ENCODE results near the gene POR. TPM values are rescaled to one million over a fixed set of nuclear protein-coding genes. Genes with fewer than 3 reads are reported as not detected.

Gene POR
- total and polyA plus RNA-seq, 2 of the 13 experiments (the other 11 are each of a cell fraction or from before 2014, with no cell fraction given) = 145 to 266 TPM

DNA sequence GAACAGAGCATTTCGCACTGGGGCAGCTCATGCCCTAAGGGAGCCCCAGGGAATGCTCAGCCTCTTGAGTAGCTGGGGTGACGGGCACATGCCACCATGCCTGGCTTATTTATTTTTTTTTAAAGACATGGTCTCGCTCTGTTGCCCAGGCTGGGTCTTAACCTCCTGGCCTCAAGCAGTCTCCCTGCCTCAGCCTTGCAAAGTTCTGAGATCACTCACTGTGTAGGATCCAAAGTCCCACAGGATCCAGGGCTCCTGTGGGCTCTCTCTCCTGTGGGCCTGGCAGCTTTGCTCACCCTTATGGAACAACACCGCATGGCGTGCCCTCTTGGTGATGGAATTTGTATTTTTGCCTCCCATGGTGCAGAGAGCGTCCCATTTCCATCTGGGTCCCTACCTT, 45.4 kb downstream of the POR start:
- 88% methylated on average over 6 of the region's 6 CpGs for WGBS (ENCODE audit: low lambda C conversion rate)
- no peak for ATAC-seq
- Histone ChIP-seq H2AFZ (ENCODE audit: low read length) (no peak overlapping the region), H3K27me3 (ENCODE audit: control insufficient read depth in 1 of 2, insufficient read depth in 2 of 2, low read length in 2 of 2) (no peaks in the 10 kb centered on the region), H3K36me3 (replicated peaks in 1 of 2; ENCODE audit: control insufficient read depth in 1 of 2, insufficient read depth in 2 of 2, low read length in 2 of 2) (peaks cover 28 to 82% of the 10 kb centered on the region in 2 experiments), H3K27ac (ENCODE audit: extremely low read length, insufficient read depth, low read length) (peak overlapping the region; percentile 28), H3K4me3 (replicated peaks in 1 of 3; ENCODE audit: insufficient read depth in 1 of 3, low read depth in 2 of 3, low read length in 3 of 3) (no peak overlapping the region), H3K9ac (ENCODE audit: insufficient read depth, low read depth, low read length) (no peak overlapping the region), H3K9me3 (ENCODE audit: low read length) (no peaks in the 10 kb centered on the region), H4K20me1 (ENCODE audit: insufficient read depth, low read length) (peaks cover 61% of the 10 kb centered on the region), H3K79me2 (ENCODE audit: insufficient read depth, low read length) (peaks cover 69% of the 10 kb centered on the region), H3K4me1 (ENCODE audit: insufficient read depth, low read length) (peaks cover 82% of the 10 kb centered on the region), H3K4me2 (ENCODE audit: low read depth, low read length) (no peak overlapping the region)
- in situ Hi-C loops (cut with HindIII; ENCODE audit: extremely low pct_ligation_motif_present, low pct_unique_long_range_greater_than_20kb) = loop anchor here (5.0 kb wide), 1 partner anchor 83 kb away; the partner anchor contains the start of gene RHBDD2
- no peak for DNase-seq (ENCODE audit: low spot score)
- no peak for FAIRE-seq
- CTCF ChIA-PET (ENCODE audit: low intra/inter-chr PET ratio, low total read pairs) = no interaction called here
- POLR2A ChIA-PET = interaction anchor here (0.8 to 2.6 kb wide), 2 partner anchors 40 to 44 kb away, joined by 4 to 7 read pairs; no protein-coding TSS in a partner anchor
- no peak for TF ChIP-seq KLF13 (CRISPR knock-in tag; IDR thresholded peaks at IDR 0.05)
- TF ChIP-seq, protein P1, sequence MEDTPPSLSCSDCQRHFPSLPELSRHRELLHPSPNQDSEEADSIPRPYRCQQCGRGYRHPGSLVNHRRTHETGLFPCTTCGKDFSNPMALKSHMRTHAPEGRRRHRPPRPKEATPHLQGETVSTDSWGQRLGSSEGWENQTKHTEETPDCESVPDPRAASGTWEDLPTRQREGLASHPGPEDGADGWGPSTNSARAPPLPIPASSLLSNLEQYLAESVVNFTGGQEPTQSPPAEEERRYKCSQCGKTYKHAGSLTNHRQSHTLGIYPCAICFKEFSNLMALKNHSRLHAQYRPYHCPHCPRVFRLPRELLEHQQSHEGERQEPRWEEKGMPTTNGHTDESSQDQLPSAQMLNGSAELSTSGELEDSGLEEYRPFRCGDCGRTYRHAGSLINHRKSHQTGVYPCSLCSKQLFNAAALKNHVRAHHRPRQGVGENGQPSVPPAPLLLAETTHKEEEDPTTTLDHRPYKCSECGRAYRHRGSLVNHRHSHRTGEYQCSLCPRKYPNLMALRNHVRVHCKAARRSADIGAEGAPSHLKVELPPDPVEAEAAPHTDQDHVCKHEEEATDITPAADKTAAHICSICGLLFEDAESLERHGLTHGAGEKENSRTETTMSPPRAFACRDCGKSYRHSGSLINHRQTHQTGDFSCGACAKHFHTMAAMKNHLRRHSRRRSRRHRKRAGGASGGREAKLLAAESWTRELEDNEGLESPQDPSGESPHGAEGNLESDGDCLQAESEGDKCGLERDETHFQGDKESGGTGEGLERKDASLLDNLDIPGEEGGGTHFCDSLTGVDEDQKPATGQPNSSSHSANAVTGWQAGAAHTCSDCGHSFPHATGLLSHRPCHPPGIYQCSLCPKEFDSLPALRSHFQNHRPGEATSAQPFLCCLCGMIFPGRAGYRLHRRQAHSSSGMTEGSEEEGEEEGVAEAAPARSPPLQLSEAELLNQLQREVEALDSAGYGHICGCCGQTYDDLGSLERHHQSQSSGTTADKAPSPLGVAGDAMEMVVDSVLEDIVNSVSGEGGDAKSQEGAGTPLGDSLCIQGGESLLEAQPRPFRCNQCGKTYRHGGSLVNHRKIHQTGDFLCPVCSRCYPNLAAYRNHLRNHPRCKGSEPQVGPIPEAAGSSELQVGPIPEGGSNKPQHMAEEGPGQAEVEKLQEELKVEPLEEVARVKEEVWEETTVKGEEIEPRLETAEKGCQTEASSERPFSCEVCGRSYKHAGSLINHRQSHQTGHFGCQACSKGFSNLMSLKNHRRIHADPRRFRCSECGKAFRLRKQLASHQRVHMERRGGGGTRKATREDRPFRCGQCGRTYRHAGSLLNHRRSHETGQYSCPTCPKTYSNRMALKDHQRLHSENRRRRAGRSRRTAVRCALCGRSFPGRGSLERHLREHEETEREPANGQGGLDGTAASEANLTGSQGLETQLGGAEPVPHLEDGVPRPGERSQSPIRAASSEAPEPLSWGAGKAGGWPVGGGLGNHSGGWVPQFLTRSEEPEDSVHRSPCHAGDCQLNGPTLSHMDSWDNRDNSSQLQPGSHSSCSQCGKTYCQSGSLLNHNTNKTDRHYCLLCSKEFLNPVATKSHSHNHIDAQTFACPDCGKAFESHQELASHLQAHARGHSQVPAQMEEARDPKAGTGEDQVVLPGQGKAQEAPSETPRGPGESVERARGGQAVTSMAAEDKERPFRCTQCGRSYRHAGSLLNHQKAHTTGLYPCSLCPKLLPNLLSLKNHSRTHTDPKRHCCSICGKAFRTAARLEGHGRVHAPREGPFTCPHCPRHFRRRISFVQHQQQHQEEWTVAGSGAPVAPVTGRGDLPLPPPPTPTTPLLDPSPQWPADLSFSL (CRISPR knock-in tag; IDR thresholded peaks at IDR 0.05) = no peak
- TF ChIP-seq ZNF839 (CRISPR knock-in tag; IDR thresholded peaks at IDR 0.05; ENCODE audit: borderline replicate concordance) = no peak
- no peak for TF ChIP-seq MLLT10 (CRISPR knock-in tag; IDR thresholded peaks at IDR 0.05)
- intact Hi-C loops (cut with micrococcal nuclease; ENCODE audit: unreplicated experiment) = loop anchor here (5.0 kb wide), 1 partner anchor 38 kb away; no protein-coding TSS in a partner anchor
- no TSS peak for BruUV-seq (replicated peaks)
